ENCODE measurements around the gene SPAG9. TPM values are rescaled to one million over a fixed set of nuclear protein-coding genes. Genes with fewer than 3 reads are reported as not detected.

The SPAG9 gene
- total RNA-seq, 1 experiment from 2014 or later = 144 TPM

DNA sequence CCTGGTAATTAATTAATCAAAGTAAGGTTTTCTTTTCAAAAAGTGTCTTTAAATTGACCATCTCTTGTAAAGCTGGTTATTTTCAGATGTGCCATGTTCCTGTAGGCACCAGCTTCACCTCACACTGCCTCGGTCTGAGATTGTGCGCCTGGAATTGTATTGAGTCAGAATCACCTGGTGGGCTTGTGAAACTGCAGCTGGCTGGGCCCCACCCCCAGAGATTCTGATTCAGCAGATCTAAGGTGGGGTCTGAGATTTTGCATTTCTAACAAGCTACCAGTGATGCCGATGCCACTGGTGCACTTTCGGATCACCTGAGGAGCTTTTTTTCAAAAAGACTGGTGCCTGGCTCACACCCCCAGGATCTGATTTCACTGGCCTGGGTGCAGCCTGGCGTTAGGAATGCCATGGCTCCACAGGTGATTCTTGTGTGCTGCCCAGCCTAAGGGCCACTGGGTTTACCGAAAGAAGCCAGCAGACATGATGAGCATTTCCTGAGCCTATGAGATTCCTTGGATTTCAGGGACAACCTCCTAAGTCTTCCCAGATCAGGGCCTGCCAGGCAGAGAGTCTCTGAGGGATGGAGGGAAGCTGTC is 195.3 kb downstream of the SPAG9 start:
- no peaks in the 10 kb centered on the region for H3K27me3 ChIP-seq (ENCODE audit: control insufficient read depth, insufficient read depth, low read length)
- CTCF ChIA-PET = no interaction called here
- no peak overlapping the region for H3K27ac ChIP-seq (ENCODE audit: low read length)
- no peaks in the 10 kb centered on the region for H3K36me3 ChIP-seq (ENCODE audit: control insufficient read depth, insufficient read depth, low read length)
- no peaks in the 10 kb centered on the region; the same call in 1 of the 2 replicates for H3K4me1 ChIP-seq (ENCODE audit: control insufficient read depth, insufficient read depth, low read length)
- DNase-seq (ENCODE audit: low read depth, low spot score) (no peak), ATAC-seq (no peak)
- in situ Hi-C loops (cut with HindIII; ENCODE audit: low pct_unique_long_range_greater_than_20kb, low sequenced_read_pairs) (no loop called here), intact Hi-C loops (cut with micrococcal nuclease; ENCODE audit: unreplicated experiment) (no loop called here)
- H3K4me3 ChIP-seq (ENCODE audit: low read depth in 2 of 2, low read length in 2 of 2) = no peak overlapping the region
- H3K9me3 ChIP-seq (ENCODE audit: control insufficient read depth, insufficient read depth, low read depth, low read length) = no peaks in the 10 kb centered on the region
- BruUV-seq (replicated peaks) = no TSS peak
- POLR2A ChIA-PET = interaction anchor here (0.6 kb wide), 2 partner anchors 14 to 52 kb away, joined by 3 read pairs; no protein-coding TSS in a partner anchor
- TF ChIP-seq, protein P1, sequence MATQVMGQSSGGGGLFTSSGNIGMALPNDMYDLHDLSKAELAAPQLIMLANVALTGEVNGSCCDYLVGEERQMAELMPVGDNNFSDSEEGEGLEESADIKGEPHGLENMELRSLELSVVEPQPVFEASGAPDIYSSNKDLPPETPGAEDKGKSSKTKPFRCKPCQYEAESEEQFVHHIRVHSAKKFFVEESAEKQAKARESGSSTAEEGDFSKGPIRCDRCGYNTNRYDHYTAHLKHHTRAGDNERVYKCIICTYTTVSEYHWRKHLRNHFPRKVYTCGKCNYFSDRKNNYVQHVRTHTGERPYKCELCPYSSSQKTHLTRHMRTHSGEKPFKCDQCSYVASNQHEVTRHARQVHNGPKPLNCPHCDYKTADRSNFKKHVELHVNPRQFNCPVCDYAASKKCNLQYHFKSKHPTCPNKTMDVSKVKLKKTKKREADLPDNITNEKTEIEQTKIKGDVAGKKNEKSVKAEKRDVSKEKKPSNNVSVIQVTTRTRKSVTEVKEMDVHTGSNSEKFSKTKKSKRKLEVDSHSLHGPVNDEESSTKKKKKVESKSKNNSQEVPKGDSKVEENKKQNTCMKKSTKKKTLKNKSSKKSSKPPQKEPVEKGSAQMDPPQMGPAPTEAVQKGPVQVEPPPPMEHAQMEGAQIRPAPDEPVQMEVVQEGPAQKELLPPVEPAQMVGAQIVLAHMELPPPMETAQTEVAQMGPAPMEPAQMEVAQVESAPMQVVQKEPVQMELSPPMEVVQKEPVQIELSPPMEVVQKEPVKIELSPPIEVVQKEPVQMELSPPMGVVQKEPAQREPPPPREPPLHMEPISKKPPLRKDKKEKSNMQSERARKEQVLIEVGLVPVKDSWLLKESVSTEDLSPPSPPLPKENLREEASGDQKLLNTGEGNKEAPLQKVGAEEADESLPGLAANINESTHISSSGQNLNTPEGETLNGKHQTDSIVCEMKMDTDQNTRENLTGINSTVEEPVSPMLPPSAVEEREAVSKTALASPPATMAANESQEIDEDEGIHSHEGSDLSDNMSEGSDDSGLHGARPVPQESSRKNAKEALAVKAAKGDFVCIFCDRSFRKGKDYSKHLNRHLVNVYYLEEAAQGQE (IDR thresholded peaks at IDR 0.05; ENCODE audit: insufficient read depth in 1 of 2, low read depth in 2 of 2, low read length in 1 of 2) = no peak
- TF ChIP-seq, protein P2, sequence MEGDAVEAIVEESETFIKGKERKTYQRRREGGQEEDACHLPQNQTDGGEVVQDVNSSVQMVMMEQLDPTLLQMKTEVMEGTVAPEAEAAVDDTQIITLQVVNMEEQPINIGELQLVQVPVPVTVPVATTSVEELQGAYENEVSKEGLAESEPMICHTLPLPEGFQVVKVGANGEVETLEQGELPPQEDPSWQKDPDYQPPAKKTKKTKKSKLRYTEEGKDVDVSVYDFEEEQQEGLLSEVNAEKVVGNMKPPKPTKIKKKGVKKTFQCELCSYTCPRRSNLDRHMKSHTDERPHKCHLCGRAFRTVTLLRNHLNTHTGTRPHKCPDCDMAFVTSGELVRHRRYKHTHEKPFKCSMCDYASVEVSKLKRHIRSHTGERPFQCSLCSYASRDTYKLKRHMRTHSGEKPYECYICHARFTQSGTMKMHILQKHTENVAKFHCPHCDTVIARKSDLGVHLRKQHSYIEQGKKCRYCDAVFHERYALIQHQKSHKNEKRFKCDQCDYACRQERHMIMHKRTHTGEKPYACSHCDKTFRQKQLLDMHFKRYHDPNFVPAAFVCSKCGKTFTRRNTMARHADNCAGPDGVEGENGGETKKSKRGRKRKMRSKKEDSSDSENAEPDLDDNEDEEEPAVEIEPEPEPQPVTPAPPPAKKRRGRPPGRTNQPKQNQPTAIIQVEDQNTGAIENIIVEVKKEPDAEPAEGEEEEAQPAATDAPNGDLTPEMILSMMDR (IDR thresholded peaks at IDR 0.05) = no peak
- TF ChIP-seq SIN3A (IDR thresholded peaks at IDR 0.05; ENCODE audit: borderline replicate concordance, insufficient read depth, low read depth, low read length) = no peak
- TF ChIP-seq POLR2AphosphoS5 (IDR thresholded peaks at IDR 0.05; ENCODE audit: low read depth, low read length) = no peak
- no peak for TF ChIP-seq TCF7L2 (IDR thresholded peaks at IDR 0.05; ENCODE audit: low read depth, low read length)

DNA sequence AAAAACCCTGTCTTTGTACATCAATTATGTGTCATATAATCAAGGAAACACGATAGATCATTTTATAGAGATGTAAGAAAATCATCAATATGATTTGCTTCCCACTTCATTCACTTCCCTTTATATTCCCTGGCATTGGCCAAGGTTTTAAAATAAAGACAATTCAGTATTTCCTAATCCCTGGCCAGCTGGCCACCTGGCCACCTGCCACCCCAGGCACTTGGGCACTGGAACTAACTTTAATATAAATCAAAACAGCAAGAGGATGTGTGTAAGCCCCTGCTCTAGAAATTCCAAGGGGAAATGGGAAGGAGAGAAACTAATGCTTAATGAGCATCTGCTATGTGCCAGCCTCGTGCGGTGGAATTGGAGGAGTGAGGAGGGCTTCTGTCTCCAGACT is 195.9 kb downstream of the SPAG9 start:
- TF ChIP-seq POLR2AphosphoS5 (IDR thresholded peaks at IDR 0.05; ENCODE audit: low read depth, low read length) = no peak
- TF ChIP-seq, protein P2 (IDR thresholded peaks at IDR 0.05) = no peak
- TF ChIP-seq TCF7L2 (IDR thresholded peaks at IDR 0.05; ENCODE audit: low read depth, low read length) = no peak
- ChIA-PET POLR2A (interaction anchor here (0.6 kb wide), 1 partner anchor 13 kb away, joined by 3 read pairs; no protein-coding TSS in a partner anchor), CTCF (no interaction called here)
- H3K36me3 ChIP-seq (ENCODE audit: control insufficient read depth, insufficient read depth, low read length) = no peaks in the 10 kb centered on the region
- BruUV-seq (replicated peaks) = no TSS peak
- H3K9me3 ChIP-seq (ENCODE audit: control insufficient read depth, insufficient read depth, low read depth, low read length) = no peaks in the 10 kb centered on the region
- in situ Hi-C loops (cut with HindIII; ENCODE audit: low pct_unique_long_range_greater_than_20kb, low sequenced_read_pairs) (no loop called here), intact Hi-C loops (cut with micrococcal nuclease; ENCODE audit: unreplicated experiment) (no loop called here)
- no peak overlapping the region for H3K27ac ChIP-seq (ENCODE audit: low read length)
- DNase-seq (ENCODE audit: low read depth, low spot score) (no peak), ATAC-seq (no peak)
- no peak overlapping the region for H3K4me3 ChIP-seq (ENCODE audit: low read depth in 2 of 2, low read length in 2 of 2)
- peaks cover 4% of the 10 kb centered on the region for H3K4me1 ChIP-seq (ENCODE audit: control insufficient read depth, insufficient read depth, low read length)
- no peaks in the 10 kb centered on the region for H3K27me3 ChIP-seq (ENCODE audit: control insufficient read depth, insufficient read depth, low read length)

All from Panc1 (cell line).